H9 (cell line): ENCODE results near the gene COLQ. TPM values are rescaled to one million over a fixed set of nuclear protein-coding genes. Genes with fewer than 3 reads are reported as not detected.

Experiments
- DNase-seq: peaks from one replicate; pipeline ENCODE4 v3.0.0-alpha.2; 2017
- H2AFZ ChIP-seq: one replicate; pipeline ENCODE4 v1.6.1; 2013; ENCODE audit warnings: mild to moderate bottlenecking, low read length, control low read depth, moderate library complexity
- H2AK5ac ChIP-seq: 2 replicates; pipeline ENCODE4 v1.6.1; 2013; ENCODE audit warnings: low read length, control low read depth, mixed read lengths; ENCODE audit not compliant: insufficient read length
- H2BK120ac ChIP-seq: one replicate; pipeline ENCODE4 v1.6.1; 2013; ENCODE audit warnings: low read depth, mild to moderate bottlenecking, low read length, control low read depth, inconsistent platforms; ENCODE audit not compliant: poor library complexity, severe bottlenecking
- H2BK12ac ChIP-seq: 2 replicates; pipeline ENCODE4 v1.6.1; 2013; ENCODE audit warnings: low read length, control low read depth, mixed read lengths, low read depth; ENCODE audit not compliant: insufficient read length
- H2BK15ac ChIP-seq: 2 replicates; pipeline ENCODE4 v1.6.1; 2013; ENCODE audit warnings: low read depth, low read length, control low read depth
- H2BK20ac ChIP-seq: one replicate; pipeline ENCODE4 v1.6.1; 2013; ENCODE audit warnings: low read depth, mild to moderate bottlenecking, low read length, control low read depth, inconsistent platforms; ENCODE audit not compliant: poor library complexity, severe bottlenecking
- H2BK5ac ChIP-seq: 2 replicates; pipeline ENCODE4 v1.6.1; 2013; ENCODE audit warnings: low read length, control low read depth, mixed read lengths; ENCODE audit not compliant: insufficient read length
- H3K14ac ChIP-seq: 2 replicates; pipeline ENCODE4 v1.6.1; 2013; ENCODE audit warnings: low read length, control low read depth; ENCODE audit not compliant: insufficient read depth
- H3K18ac ChIP-seq: 2 replicates; pipeline ENCODE4 v1.6.1; 2013; ENCODE audit warnings: low read depth, mild to moderate bottlenecking, mixed read lengths, low read length, control low read depth; ENCODE audit not compliant: insufficient read length
- H3K23ac ChIP-seq: 2 replicates; pipeline ENCODE4 v1.6.1; 2013; ENCODE audit warnings: low read length, control low read depth, mixed read lengths, low read depth; ENCODE audit not compliant: insufficient read length
- H3K23me2 ChIP-seq: 2 replicates; pipeline ENCODE4 v1.6.1; 2013; ENCODE audit warnings: low read depth, mild to moderate bottlenecking, mixed read lengths, low read length, control low read depth; ENCODE audit not compliant: insufficient read length, poor library complexity, severe bottlenecking
- H3K27ac ChIP-seq: 2 replicates; pipeline ENCODE4 v1.5.1; 2013; ENCODE audit warnings: low read length, control low read depth, mixed read lengths, low read depth; ENCODE audit not compliant: insufficient read length
- H3K27me3 ChIP-seq: 2 replicates; pipeline ENCODE4 v1.6.1; 2013; ENCODE audit warnings: low read length, control low read depth, inconsistent platforms; ENCODE audit not compliant: insufficient read depth
- H3K4ac ChIP-seq: 2 replicates; pipeline ENCODE4 v1.6.1; 2013; ENCODE audit warnings: low read depth, mild to moderate bottlenecking, control low read depth, inconsistent platforms, low read length, moderate library complexity
- H3K4me1 ChIP-seq: 2 replicates; pipeline ENCODE4 v1.6.1; 2013; ENCODE audit warnings: low read length, control low read depth, inconsistent platforms; ENCODE audit not compliant: insufficient read depth
- H3K4me2 ChIP-seq: 2 replicates; pipeline ENCODE4 v1.6.1; 2013; ENCODE audit warnings: low read length, control low read depth, mixed read lengths; ENCODE audit not compliant: insufficient read length, insufficient read depth
- H3K56ac ChIP-seq: 2 replicates; pipeline ENCODE4 v1.6.1; 2013; ENCODE audit warnings: low read depth, mild to moderate bottlenecking, mixed read lengths, low read length, control low read depth; ENCODE audit not compliant: insufficient read length
- H3K79me1 ChIP-seq: 2 replicates; pipeline ENCODE4 v1.6.1; 2013; ENCODE audit warnings: low read depth, mild to moderate bottlenecking, moderate library complexity, low read length, control low read depth, inconsistent platforms; ENCODE audit not compliant: insufficient read depth, poor library complexity, severe bottlenecking
- H3K79me2 ChIP-seq: 2 replicates; pipeline ENCODE4 v1.6.1; 2013; ENCODE audit warnings: low read length, control low read depth, inconsistent platforms; ENCODE audit not compliant: insufficient read depth
- H3K9ac ChIP-seq: 2 replicates; pipeline ENCODE4 v1.6.1; 2013; ENCODE audit warnings: low read length, control low read depth, mixed read lengths; ENCODE audit not compliant: insufficient read length; ENCODE audit errors: extremely low read depth
- H3K9me3 ChIP-seq: one replicate; pipeline ENCODE4 v1.6.1; 2013; ENCODE audit warnings: low read depth, low read length, inconsistent platforms; ENCODE audit not compliant: control insufficient read depth
- H3T11ph ChIP-seq: one replicate; pipeline ENCODE4 v1.6.1; 2013; ENCODE audit warnings: mild to moderate bottlenecking, low read length, control low read depth, inconsistent platforms
- H4K20me1 ChIP-seq: one replicate; pipeline ENCODE4 v1.6.1; 2013; ENCODE audit not compliant: control insufficient read depth, insufficient read length, insufficient read depth
- H4K5ac ChIP-seq: 2 replicates; pipeline ENCODE4 v1.6.1; 2013; ENCODE audit warnings: low read depth, mild to moderate bottlenecking, mixed read lengths, low read length, control low read depth; ENCODE audit not compliant: insufficient read length
- H4K8ac ChIP-seq: replicated peaks from 2 replicates; pipeline ENCODE4 v1.6.1; 2013; ENCODE audit warnings: low read length, control low read depth, mixed read lengths, low read depth; ENCODE audit not compliant: insufficient read length
- H4K91ac ChIP-seq: 2 replicates; pipeline ENCODE4 v1.6.1; 2013; ENCODE audit warnings: low read depth, mild to moderate bottlenecking, moderate library complexity, mixed read lengths, low read length, control low read depth; ENCODE audit not compliant: insufficient read length
- H3K27ac Mint-ChIP-seq, 3 experiments: 2 replicates in 2 of 3; 3 replicates in 1 of 3; pipeline ENCODE4 v1.8.0; 2020 to 2021; ENCODE audit warnings: mixed read lengths in 3 of 3, mild to moderate bottlenecking in 1 of 3, moderate library complexity in 1 of 3
- H3K27me3 Mint-ChIP-seq: 2 replicates; pipeline ENCODE4 v1.8.0; 2021; ENCODE audit warnings: low read depth, mild to moderate bottlenecking, moderate library complexity, mixed read lengths
- H3K36me3 Mint-ChIP-seq, 3 experiments: 2 replicates in 2 of 3; 3 replicates in 1 of 3; pipeline ENCODE4 v1.8.0; 2020 to 2021; ENCODE audit warnings: low read depth in 3 of 3, mixed read lengths in 3 of 3; ENCODE audit not compliant: insufficient read depth in 1 of 3
- H3K4me1 Mint-ChIP-seq, 2 experiments: 2 replicates each; pipeline ENCODE4 v1.8.0; 2020; ENCODE audit warnings: mixed read lengths in 2 of 2
- H3K4me3 Mint-ChIP-seq, 2 experiments: 2 replicates in 1 of 2; 3 replicates in 1 of 2; pipeline ENCODE4 v1.8.0; 2020 to 2021; ENCODE audit warnings: mild to moderate bottlenecking in 2 of 2, mixed read lengths in 2 of 2, moderate library complexity in 1 of 2
- H3K9me3 Mint-ChIP-seq, 2 experiments: 2 replicates in 1 of 2; 3 replicates in 1 of 2; pipeline ENCODE4 v1.8.0; 2020; ENCODE audit warnings: mild to moderate bottlenecking in 2 of 2, mixed read lengths in 2 of 2, moderate library complexity in 1 of 2
- CTCF ChIP-seq: fragments of 200-600 bp; sonication (generic); conservative IDR thresholded peaks from 3 replicates; pipeline ENCODE4 v1.8.0; 2021; ENCODE audit warnings: antibody characterized with exemption, mild to moderate bottlenecking
- WGBS: extraction: QIAGEN DNeasy Blood & Tissue Kit; methylation state at CpG from one replicate; pipeline ENCODE4 v1.1.7; 2013; ENCODE audit warnings: missing lambda C conversion rate, low lambda C conversion rate, mixed read lengths; ENCODE audit not compliant: insufficient read length; ENCODE audit errors: extremely low coverage; 5-methylcytosine and 5-hydroxymethylcytosine counted together
- total RNA-seq: library from RNA; stranded (reverse); gene quantifications from 2 replicates; pipeline ENCODE4 v1.2.1, GENCODE V29; 2021

The COLQ gene
- total RNA-seq, 1 experiment from 2014 or later = 0.61 TPM

GRCh38 chr3:15490158-15490557 lies 31.3 kb downstream of the COLQ start:
- no peak overlapping the region for H3K27ac ChIP-seq
- no peak overlapping the region for H4K5ac ChIP-seq
- H4K91ac ChIP-seq = no peak overlapping the region
- H3K79me1 ChIP-seq = no peaks in the 10 kb centered on the region
- no peaks in the 10 kb centered on the region for H3K23me2 ChIP-seq
- H3K27me3 ChIP-seq = no peaks in the 10 kb centered on the region
- no peak for DNase-seq
- no peak overlapping the region for H3K56ac ChIP-seq
- no peaks in the 10 kb centered on the region for H3K4me1 ChIP-seq
- no peak overlapping the region for H3K4me3 Mint-ChIP-seq
- no peaks in the 10 kb centered on the region for H3K36me3 Mint-ChIP-seq
- no peak overlapping the region for H2BK120ac ChIP-seq
- no peak overlapping the region for H3K4ac ChIP-seq
- H2BK5ac ChIP-seq = no peak overlapping the region
- peaks cover 3% of the 10 kb centered on the region; the same call in 1 of the 2 replicates for H3K27me3 Mint-ChIP-seq
- H3K23ac ChIP-seq = no peak overlapping the region
- no peaks in the 10 kb centered on the region for H3K79me2 ChIP-seq
- H2BK15ac ChIP-seq = no peak overlapping the region
- H3K9me3 ChIP-seq = no peaks in the 10 kb centered on the region
- no peak overlapping the region for H4K8ac ChIP-seq
- no peaks in the 10 kb centered on the region for H3K9me3 Mint-ChIP-seq
- H2AK5ac ChIP-seq = no peak overlapping the region
- TF ChIP-seq CTCF = no peak
- H2BK20ac ChIP-seq = no peak overlapping the region
- H3K9ac ChIP-seq = no peak overlapping the region
- H3K4me1 Mint-ChIP-seq = peaks cover 3 to 5% of the 10 kb centered on the region in 2 experiments; a peak in 2 of 4 replicates
- no peak overlapping the region for H3K14ac ChIP-seq
- no peak overlapping the region for H3K4me2 ChIP-seq
- H4K20me1 ChIP-seq = no peaks in the 10 kb centered on the region
- H3T11ph ChIP-seq = no peak overlapping the region
- H3K27ac Mint-ChIP-seq = no peak overlapping the region
- no CpG with 5 or more reads among the region's 2 CpGs for WGBS
- no peak overlapping the region for H3K18ac ChIP-seq
- no peak overlapping the region for H2AFZ ChIP-seq
- H2BK12ac ChIP-seq = no peak overlapping the region
